T-helper 9 cell (primary cell): ENCODE results near the gene SEC22A.

ENCODE experiments used
- DNase-seq: peaks from one replicate; pipeline ENCODE4 v3.0.0-alpha.2; 2020

The SEC22A gene

GRCh38 chr3:123289391-123290106, 87.8 kb downstream of the SEC22A start:
- no peak for DNase-seq

GRCh38 chr3:123290107-123290930, 88.6 kb downstream of the SEC22A start:
- no peak for DNase-seq

- no peak for DNase-seq
These were observed 89.2 kb downstream of the SEC22A start for GRCh38 chr3:123290962-123291361.

- DNase-seq, result no peak
These were observed 89.7 kb downstream of the SEC22A start for GRCh38 chr3:123291404-123291803.

- DNase-seq, result no peak
These were observed 90.9 kb downstream of the SEC22A start for GRCh38 chr3:123292321-123293310.

- no peak for DNase-seq
These were observed 92.7 kb downstream of the SEC22A start for GRCh38 chr3:123294296-123294938.

GRCh38 chr3:123295171-123295900, 93.6 kb downstream of the SEC22A start:
- no peak for DNase-seq

- no peak for DNase-seq
These were observed 94.1 kb downstream of the SEC22A start for GRCh38 chr3:123295901-123296250.

- DNase-seq, result no peak
These were observed 94.5 kb downstream of the SEC22A start for GRCh38 chr3:123296261-123296660.

- no peak for DNase-seq
These were observed 95.3 kb downstream of the SEC22A start for GRCh38 chr3:123296836-123297626.

GRCh38 chr3:123297627-123297899, 95.8 kb downstream of the SEC22A start:
- DNase-seq, result no peak

GRCh38 chr3:123298903-123299302, 97.2 kb downstream of the SEC22A start:
- no peak for DNase-seq

GRCh38 chr3:123299581-123299980, 97.8 kb downstream of the SEC22A start:
- DNase-seq, result no peak

GRCh38 chr3:123300056-123300455, 98.3 kb downstream of the SEC22A start:
- DNase-seq, result no peak

GRCh38 chr3:123300583-123300982, 98.8 kb downstream of the SEC22A start:
- no peak for DNase-seq

- no peak for DNase-seq
These were observed 99.8 kb downstream of the SEC22A start for GRCh38 chr3:123301331-123302184.

GRCh38 chr3:123302961-123303360, 101.2 kb downstream of the SEC22A start:
- DNase-seq, result no peak

- no peak for DNase-seq
These were observed 102.3 kb downstream of the SEC22A start for GRCh38 chr3:123303976-123304560.

- DNase-seq, result no peak
These were observed 103.4 kb downstream of the SEC22A start for GRCh38 chr3:123305192-123305591.

- no peak for DNase-seq
These were observed 105.3 kb downstream of the SEC22A start for GRCh38 chr3:123307064-123307463.
